Cardiac muscle cell (in vitro differentiated cells and primary cell): Measurements from ENCODE around the gene LPCAT1. TPM values are rescaled to one million over a fixed set of nuclear protein-coding genes. Genes with fewer than 3 reads are reported as not detected.

Experiments
- DNase-seq, 2 donors: peaks; one replicate each; pipeline versions ENCODE4 v3.0.0 to v3.0.0-alpha.2; 2010 to 2017; ENCODE audit warnings: low read depth in 1 of 2, low spot score in 1 of 2
- H3K27ac ChIP-seq: fragments of 200-600 bp; sonication (generic); 2 replicates; pipeline ENCODE4 v1.5.1; 2016
- H3K27me3 ChIP-seq: fragments of 200-600 bp; sonication (generic); 2 replicates; pipeline ENCODE4 v1.6.0; 2016; ENCODE audit warnings: control low read depth
- H3K36me3 ChIP-seq: fragments of 200-600 bp; sonication (generic); 2 replicates; pipeline ENCODE4 v1.5.1; 2016; ENCODE audit warnings: control low read depth
- H3K4me1 ChIP-seq: fragments of 200-600 bp; sonication (generic); 2 replicates; pipeline ENCODE4 v1.8.1; 2017; ENCODE audit warnings: low read depth, mild to moderate bottlenecking, mixed run types
- H3K4me3 ChIP-seq: fragments of 200-600 bp; sonication (generic); 2 replicates; pipeline ENCODE4 v1.5.1; 2016; ENCODE audit warnings: mild to moderate bottlenecking
- H3K9me3 ChIP-seq: fragments of 200-600 bp; sonication (generic); 2 replicates; pipeline ENCODE4 v1.5.1; 2017; ENCODE audit warnings: low read depth, mild to moderate bottlenecking, control low read depth
- CTCF ChIP-seq: IDR thresholded peaks from 2 replicates; pipeline ENCODE4 v1.5.1; 2012; ENCODE audit warnings: low read depth, mild to moderate bottlenecking, low read length
- polyA plus RNA-seq: library from polyadenylated mRNA; unstranded; fragments of >200 nt; fragmentation: Nextera tagmentation; extraction: Ambion mirVana; gene quantifications from 2 replicates; pipeline ENCODE4 v1.2.1, GENCODE V29; 2016
- total RNA-seq: library from RNA; depleted of rRNA; stranded (reverse); fragments of >200 nt; gene quantifications from 2 replicates; pipeline ENCODE4 v1.2.3, GENCODE V29; 2016

LPCAT1 gene
- total and polyA plus RNA-seq, 2 experiments from 2014 or later: 48.5 to 57.3 TPM

DNA sequence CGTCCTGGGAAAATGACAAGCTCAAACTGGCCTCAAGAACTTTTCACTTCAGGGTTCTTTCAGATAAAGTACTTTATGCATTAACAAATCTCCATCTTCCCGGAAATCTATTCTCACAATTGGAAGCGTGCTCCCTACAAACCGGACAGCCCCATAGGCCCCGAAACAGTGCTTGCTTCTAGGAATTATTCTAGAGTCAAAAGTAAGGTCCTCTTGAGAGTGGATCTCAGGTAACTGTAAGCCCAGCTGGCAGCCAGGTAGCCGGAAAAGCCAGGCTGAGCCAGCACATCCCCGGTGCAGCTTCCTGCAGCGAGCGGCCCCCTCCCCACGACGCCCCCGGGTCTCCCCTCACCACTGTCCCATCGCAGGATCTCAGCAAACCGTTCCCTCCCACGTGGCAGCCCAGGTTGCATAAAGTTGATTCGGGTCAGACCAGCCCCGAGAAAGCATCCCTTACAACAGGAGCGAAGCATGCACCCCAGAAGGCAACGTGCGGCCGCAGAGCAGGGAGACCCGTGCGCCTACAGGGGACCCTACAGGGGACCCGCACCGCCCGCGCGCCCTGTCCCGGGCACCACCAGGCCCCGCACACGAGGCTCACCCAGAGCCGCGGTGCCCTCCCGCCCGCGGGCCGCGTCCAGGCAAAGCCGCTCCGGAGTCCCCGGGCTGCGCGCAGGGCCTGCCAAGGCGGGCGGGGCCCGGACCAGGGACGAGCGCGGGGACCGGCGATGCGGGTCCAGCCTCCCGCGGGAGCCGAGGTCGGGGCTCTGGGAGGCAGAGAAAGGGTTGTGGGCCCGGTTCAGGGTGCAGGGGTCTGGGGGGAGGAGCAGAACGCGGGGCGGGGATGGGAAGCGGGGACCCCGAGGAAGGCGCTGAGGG, 920 bp downstream of the LPCAT1 start:
- H3K27ac ChIP-seq: no peak overlapping the region
- DNase-seq: peak in 1 of 2 donors; percentile 42
- no peaks in the 10 kb centered on the region for H3K27me3 ChIP-seq
- no peak for TF ChIP-seq CTCF
- H3K9me3 ChIP-seq: no peaks in the 10 kb centered on the region
- H3K36me3 ChIP-seq: no peaks in the 10 kb centered on the region
- H3K4me1 ChIP-seq: peaks cover 14% of the 10 kb centered on the region
- peak overlapping the region; percentile 68 for H3K4me3 ChIP-seq

DNA sequence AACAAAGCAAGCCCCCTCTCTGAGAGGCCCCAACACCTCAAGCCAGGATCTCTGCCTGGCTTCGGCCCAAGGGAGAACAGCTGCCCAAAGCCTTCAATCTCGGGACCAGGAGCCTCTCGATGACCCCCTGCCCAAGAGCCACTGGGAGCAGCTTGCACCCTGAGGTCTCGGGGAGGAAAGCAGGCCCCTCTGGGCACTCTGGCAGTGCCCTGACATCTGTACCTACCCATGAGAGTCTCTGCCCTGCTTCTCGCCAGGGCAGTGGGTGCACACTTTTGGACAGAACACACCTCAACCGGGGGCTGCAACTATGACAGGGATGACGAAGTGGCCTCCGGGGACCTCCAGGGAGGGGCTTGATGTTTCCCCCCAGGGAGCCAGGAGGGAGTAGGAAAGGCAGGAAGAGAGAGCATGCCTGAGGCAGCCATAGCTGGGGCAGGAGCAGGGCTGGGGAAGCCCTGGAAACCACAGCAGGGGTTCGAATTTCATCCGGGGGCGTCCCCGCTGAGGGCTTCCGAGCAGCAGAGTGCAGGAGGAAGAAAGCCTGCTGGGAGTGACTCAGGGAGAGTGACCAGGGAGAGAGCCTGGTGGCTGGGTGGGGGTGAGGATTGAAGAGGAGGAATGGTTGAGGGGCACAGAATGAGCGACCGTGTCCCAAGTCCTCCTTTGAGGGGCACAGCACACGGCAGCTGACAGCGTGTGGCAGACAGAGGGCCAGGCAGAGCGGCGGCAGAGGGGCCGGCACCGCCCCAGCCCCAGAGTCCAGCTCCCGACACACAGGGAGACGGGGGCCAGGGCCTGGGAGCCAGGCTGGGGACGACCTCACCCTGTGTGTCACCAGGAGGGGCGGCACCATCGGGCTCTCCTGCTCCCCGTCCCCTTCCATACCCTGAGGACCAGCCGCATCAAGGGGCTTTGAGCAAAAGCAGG, 1.8 kb downstream of the LPCAT1 start:
- Histone ChIP-seq H3K36me3 (no peaks in the 10 kb centered on the region), H3K4me3 (peak overlapping the region; percentile 68), H3K9me3 (no peaks in the 10 kb centered on the region), H3K27me3 (no peaks in the 10 kb centered on the region), H3K4me1 (peaks cover 14% of the 10 kb centered on the region), H3K27ac (no peak overlapping the region)
- DNase-seq: peak; percentile 49 to 70
- no peak for TF ChIP-seq CTCF

DNA sequence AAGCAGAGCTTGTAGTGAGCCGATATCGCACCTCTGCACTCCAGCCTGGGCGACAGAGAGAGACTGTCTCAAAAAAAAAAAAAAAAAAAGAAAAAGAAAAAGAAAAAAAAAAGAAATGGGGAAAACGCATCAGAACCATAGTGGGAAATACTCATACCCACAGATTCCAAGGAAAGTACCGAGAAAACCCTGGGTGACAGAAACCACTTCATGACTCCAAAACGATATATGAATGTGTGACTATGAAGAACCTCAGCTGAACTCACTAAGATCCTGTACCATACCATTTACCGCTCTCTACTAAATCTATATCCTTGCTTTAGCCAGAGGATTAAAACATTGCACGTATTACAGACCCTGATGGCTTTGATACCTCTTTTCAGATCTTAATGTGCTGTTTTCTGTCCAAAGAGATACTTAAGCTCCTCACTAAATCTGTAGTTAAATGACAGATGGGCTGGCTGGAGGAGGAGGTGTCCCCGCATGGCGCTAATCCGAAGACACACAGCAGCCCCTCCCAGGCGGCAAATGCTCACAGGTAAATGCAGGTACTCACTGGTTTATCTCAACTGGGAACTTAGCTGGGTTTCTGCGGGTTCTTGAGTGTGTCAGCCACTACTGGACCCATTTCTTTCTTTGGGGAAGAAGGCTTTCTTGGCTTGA, 2.8 kb downstream of the LPCAT1 start:
- Histone ChIP-seq H3K27me3 (no peaks in the 10 kb centered on the region), H3K4me3 (no peak overlapping the region), H3K36me3 (no peaks in the 10 kb centered on the region), H3K4me1 (peaks cover 14% of the 10 kb centered on the region), H3K27ac (no peak overlapping the region), H3K9me3 (no peaks in the 10 kb centered on the region)
- TF ChIP-seq CTCF: no peak
- no peak for DNase-seq

DNA sequence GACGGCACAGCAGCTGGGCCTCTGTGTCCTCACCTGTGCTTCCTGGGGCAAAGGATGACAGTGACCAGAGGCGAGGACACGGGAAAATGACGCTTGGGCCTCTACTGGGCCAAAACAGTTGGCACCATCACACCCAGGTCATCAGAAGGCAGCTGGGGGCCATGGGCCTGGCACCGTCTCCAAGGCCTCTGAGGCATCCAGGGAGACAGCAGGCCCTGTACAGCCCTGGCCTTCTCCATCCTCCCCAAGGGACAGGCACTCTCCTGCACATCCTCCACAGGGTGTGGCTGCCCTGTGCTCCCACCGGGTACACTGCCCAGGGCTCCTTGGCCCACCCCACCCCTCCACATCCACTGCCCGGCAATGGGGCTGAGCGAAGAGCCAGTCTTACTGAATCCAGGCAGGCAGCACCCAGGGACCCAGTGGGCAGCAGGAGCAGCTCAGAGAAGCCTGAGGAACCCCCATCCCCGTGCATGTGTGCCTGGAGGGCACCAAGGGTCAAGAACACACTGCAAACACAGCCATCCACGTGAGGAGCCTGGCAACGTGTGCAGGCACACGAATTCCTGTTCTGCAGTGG, 4.0 kb downstream of the LPCAT1 start:
- no peak for TF ChIP-seq CTCF
- Histone ChIP-seq H3K27ac (no peak overlapping the region), H3K4me3 (no peak overlapping the region), H3K27me3 (no peaks in the 10 kb centered on the region), H3K4me1 (peaks cover 14% of the 10 kb centered on the region), H3K36me3 (no peaks in the 10 kb centered on the region), H3K9me3 (no peaks in the 10 kb centered on the region)
- DNase-seq: no peak

DNA sequence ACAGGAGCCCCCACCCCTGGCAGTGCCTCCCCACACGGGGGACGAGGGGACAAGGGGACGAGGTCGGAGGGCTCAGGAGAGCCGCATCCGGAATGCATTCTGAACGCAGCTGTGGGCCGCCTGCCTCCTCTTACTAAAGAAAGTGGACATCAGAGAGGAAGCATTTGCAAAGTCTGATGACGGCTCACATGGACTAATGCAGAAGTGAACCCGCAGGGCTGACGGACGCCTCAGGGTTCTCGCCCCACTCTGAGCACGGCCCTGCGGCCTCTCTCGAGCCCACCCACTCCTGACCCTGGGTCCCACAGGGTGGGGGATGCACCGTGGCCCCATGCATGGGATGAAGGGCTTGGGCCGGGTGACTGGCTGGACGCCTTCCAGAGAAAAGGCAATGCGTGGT, 5.9 kb downstream of the LPCAT1 start:
- H3K9me3 ChIP-seq: no peaks in the 10 kb centered on the region
- H3K4me1 ChIP-seq: peaks cover 14% of the 10 kb centered on the region
- no peak overlapping the region for H3K4me3 ChIP-seq
- no peaks in the 10 kb centered on the region for H3K36me3 ChIP-seq
- DNase-seq: no peak
- H3K27ac ChIP-seq: no peak overlapping the region
- no peak for TF ChIP-seq CTCF
- no peaks in the 10 kb centered on the region for H3K27me3 ChIP-seq
